NOMO-1 (cell line): ENCODE measurements around the gene CRIM1.

Source experiments
- DNase-seq, 2 experiments: peaks; one replicate each; lab custom pipeline; 2025; ENCODE audit not compliant: unreplicated experiment in 2 of 2; lab: John Stamatoyannopoulos, UW

CRIM1 gene

GRCh38 chr2:36544638-36545338 lies 189.2 kb downstream of the CRIM1 start:
- DNase-seq = no peak

DNA sequence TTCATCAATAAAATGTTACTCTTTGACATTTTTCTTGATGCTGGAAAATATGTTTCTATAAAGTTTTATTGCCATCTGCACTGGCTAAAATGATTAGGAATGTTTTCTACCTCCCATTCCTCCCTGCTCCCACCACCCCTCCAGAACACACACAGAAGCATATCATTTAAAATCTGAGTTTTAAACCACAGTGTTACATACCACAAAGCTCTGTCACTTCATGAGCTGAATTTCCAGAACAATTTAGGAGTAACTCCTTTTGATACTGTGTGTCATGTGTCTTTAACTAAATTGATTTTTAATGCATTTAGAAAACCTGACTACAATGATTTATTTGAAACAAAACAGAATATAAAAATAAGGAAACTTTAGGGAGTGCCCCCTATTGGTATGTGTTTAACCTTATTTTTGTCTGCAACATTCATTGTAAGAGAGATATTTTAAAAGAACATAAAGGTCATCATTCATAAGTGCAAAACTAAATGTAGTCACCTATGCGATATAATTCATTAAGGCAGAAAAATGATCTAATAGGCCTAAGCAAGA lies 190.4 kb downstream of the CRIM1 start:
- DNase-seq = no peak

DNA sequence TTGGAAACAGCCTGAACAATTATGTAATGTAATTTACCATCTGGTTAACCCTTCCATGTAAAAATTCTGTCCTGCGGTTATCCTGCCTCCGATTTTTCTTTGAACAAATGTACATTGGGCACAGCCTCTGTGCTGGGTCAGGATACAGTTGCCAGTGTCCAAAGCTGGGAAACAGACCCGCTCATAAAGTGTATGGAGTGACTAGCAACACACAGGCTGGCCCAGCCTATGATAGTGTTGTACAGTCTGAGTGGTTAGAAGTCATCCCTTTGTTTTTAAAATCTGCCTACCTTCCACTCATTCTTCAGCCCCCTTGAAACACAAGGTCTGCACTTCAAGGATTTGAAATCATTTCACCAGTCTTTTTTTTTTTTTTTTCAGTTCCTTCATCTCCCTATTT lies 192.3 kb downstream of the CRIM1 start:
- no peak for DNase-seq

GRCh38 chr2:36549165-36549574 lies 193.6 kb downstream of the CRIM1 start:
- DNase-seq = no peak

DNA sequence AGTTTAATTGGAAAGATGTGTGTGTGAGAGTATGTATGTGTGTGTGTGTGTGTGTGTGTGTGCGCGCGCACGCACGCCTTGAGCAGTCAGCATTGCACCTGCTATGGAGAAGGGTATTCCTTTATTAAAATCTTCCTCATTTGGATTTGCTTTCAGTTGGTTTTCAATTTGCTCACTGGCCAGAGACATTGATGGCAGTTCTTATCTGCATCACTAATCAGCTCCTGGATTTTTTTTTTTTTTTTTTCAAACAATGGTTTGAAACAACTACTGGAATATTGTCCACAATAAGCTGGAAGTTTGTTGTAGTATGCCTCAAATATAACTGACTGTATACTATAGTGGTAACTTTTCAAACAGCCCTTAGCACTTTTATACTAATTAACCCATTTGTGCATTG lies 194.4 kb downstream of the CRIM1 start:
- no peak for DNase-seq

DNA sequence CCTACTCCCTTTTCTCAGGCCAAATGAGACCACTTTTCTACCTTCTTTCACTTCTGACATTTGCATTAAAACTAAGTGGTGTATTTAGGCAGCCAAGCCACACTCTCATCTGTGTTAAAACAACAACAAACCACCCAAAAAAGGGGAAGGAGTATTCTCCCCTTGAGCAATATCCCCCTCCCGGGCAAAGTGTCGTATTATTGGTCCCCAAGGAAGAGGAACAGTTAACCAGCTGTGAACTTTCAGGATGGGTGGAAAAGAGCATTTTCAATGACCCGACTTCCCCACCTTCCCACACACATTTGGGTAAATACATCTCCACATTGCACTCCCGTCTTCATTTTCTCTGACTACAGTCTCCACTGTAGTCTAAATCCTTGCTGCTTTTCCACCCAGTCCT lies 198.1 kb downstream of the CRIM1 start:
- DNase-seq = peak; percentile 48 to 71

- DNase-seq = no peak
These were observed 199.0 kb downstream of the CRIM1 start for GRCh38 chr2:36554531-36554930.

GRCh38 chr2:36555789-36556188 lies 200.2 kb downstream of the CRIM1 start:
- DNase-seq = no peak

DNA sequence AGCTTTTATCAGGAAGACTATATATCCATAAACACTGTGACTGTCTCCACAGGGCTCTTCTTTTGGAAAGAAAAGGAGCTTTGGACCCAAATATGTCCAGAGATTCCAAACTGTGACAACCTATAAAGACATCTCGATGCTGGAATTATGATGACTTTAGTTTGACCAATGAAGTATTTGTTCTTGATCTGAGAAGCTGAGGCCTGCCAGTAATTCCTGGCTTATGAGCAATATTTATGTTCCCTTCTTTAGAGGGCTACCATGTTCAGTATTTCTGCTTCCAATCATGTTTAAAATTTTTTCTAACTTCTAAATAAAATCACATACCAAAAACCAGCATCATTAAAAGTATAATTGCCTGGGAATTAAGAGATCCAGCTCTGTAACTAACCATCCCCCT lies 201.3 kb downstream of the CRIM1 start:
- DNase-seq = no peak

- no peak for DNase-seq
These were observed 203.8 kb downstream of the CRIM1 start for GRCh38 chr2:36559221-36559942.

GRCh38 chr2:36560726-36561125 lies 205.1 kb downstream of the CRIM1 start:
- DNase-seq = no peak

GRCh38 chr2:36561237-36561944 lies 205.8 kb downstream of the CRIM1 start:
- no peak for DNase-seq

GRCh38 chr2:36562240-36562639 lies 206.7 kb downstream of the CRIM1 start:
- no peak for DNase-seq

GRCh38 chr2:36562973-36563532 lies 207.5 kb downstream of the CRIM1 start:
- DNase-seq = peak; percentile 3 to 27

DNA sequence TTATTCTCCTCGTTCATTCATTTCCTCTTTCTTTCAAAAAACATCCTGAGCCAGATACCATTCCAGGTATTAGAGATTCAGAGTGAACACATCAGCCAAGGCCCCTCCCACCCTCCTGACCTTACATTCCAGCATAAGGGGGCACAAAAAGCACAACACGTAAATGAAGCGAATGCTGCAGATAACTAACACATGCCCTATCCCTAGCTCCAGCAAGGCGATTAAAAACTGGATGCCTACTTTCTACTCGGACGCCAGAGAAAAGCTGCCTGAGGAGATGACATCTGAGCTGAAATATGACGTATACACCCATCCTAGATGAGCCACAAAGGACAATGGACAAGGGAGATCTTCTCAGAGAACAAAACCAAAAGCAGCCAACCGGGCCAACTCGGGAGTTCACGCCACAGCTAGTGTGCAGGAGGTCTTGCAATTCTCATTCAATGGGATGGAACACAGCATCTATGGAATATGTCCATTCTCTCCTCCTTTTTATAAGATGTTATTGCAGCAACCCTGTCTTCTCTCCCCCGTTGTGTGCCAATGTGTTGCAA lies 208.9 kb downstream of the CRIM1 start:
- DNase-seq = no peak

DNA sequence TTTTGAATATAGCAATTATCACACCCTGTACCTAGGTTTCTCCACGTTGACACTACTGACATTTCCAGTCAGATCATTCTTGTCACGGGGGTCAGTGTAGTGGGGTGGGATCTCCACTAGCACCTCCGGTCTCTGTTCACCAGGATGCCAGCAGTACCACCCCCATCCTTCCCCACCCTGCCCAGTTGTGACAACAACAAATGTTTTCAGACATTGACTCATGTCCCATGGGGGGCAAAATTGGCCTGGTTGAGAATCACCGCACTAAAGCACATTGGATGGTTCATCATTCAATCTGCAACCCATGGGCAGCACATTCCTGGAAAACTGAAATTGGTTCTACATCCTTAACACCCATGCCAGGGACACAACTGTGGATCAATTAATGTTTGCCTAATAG lies 210.1 kb downstream of the CRIM1 start:
- DNase-seq = no peak

- no peak for DNase-seq
These were observed 211.3 kb downstream of the CRIM1 start for GRCh38 chr2:36566887-36567286.

GRCh38 chr2:36567711-36568408 lies 212.3 kb downstream of the CRIM1 start:
- no peak for DNase-seq

- DNase-seq = no peak
These were observed 213.1 kb downstream of the CRIM1 start for GRCh38 chr2:36568516-36569246.
